Measurements from ENCODE around the gene GALM. TPM values are rescaled to one million over a fixed set of nuclear protein-coding genes. Genes with fewer than 3 reads are reported as not detected.
"Not testable (repeated sequence)": the region's sequence is repeated elsewhere in the genome, so short reads cannot be mapped to it uniquely, and the experiment has no call there.

The GALM gene
- total and polyA plus RNA-seq, 4 experiments from 2014 or later: 35.5 to 60.4 (median 43.5) TPM

- POLR2A ChIA-PET (ENCODE audit: partially characterized antibody): interaction anchor here (0.6 to 8.0 kb wide), 84 partner anchors 10 to 1787 kb away, joined by 3 to 327 read pairs (median 5); partner anchors contain the start of genes ATL2, CEBPZ, DHX57 and GALM
- Histone ChIP-seq H3K4me1 (ENCODE audit: insufficient read depth, low read length) (peaks cover 56% of the 10 kb centered on the region), H3K36me3 (ENCODE audit: insufficient read depth, low read length) (peaks cover 38% of the 10 kb centered on the region), H3K27ac (ENCODE audit: low read depth, low read length) (peak within 1 kb of the TSS; percentile 93), H3K4me3 (ENCODE audit: low read length in 2 of 2) (peak within 1 kb of the TSS; percentile 96 to 98), H3K9me3 (ENCODE audit: control insufficient read depth in 1 of 2, low read length in 2 of 2) (no peaks in the 10 kb centered on the region), H3K27me3 (ENCODE audit: insufficient read depth, low read length) (no peaks in the 10 kb centered on the region)
- H3K9me3 Mint-ChIP-seq: peaks cover 0 to 22% (median 1%) of the 10 kb centered on the region in 8 donors
- intact Hi-C loops (cut with micrococcal nuclease): loop anchor here (1.0 to 10.0 kb wide), 6 partner anchors 27 to 1784 kb away; partner anchors contain the start of genes ATL2, GEMIN6, SOS1 and STRN
- peaks cover 50 to 56% of the 10 kb centered on the region in 2 donors for H3K36me3 Mint-ChIP-seq
- H3K27me3 Mint-ChIP-seq: peaks cover 0 to 3% of the 10 kb centered on the region in 2 donors
- H3K4me1 Mint-ChIP-seq: peaks cover 42 to 70% (median 50%) of the 10 kb centered on the region in 4 donors
- DNase-seq: peak; percentile 96 to 98 (median 98)
- peak within 1 kb of the TSS; percentile 98 to 100 (median 100) for H3K4me3 Mint-ChIP-seq
- H3K27ac Mint-ChIP-seq: peak within 1 kb of the TSS; percentile 99 to 100 (median 100)
- CTCF ChIA-PET (ENCODE audit: partially characterized antibody): interaction anchor here (0.6 to 2.8 kb wide), 9 partner anchors 10 to 216 kb away, joined by 3 to 16 read pairs (median 4); no protein-coding TSS in a partner anchor
Measured at GRCh38 chr2:38750891-38751595, 85.1 kb downstream of the GALM start, which contains the start of gene SRSF7. TSS of gene SRSF7 (minus strand) at chr2:38751361. CDS start at chr2:38751256, 105 bp downstream.

DNA sequence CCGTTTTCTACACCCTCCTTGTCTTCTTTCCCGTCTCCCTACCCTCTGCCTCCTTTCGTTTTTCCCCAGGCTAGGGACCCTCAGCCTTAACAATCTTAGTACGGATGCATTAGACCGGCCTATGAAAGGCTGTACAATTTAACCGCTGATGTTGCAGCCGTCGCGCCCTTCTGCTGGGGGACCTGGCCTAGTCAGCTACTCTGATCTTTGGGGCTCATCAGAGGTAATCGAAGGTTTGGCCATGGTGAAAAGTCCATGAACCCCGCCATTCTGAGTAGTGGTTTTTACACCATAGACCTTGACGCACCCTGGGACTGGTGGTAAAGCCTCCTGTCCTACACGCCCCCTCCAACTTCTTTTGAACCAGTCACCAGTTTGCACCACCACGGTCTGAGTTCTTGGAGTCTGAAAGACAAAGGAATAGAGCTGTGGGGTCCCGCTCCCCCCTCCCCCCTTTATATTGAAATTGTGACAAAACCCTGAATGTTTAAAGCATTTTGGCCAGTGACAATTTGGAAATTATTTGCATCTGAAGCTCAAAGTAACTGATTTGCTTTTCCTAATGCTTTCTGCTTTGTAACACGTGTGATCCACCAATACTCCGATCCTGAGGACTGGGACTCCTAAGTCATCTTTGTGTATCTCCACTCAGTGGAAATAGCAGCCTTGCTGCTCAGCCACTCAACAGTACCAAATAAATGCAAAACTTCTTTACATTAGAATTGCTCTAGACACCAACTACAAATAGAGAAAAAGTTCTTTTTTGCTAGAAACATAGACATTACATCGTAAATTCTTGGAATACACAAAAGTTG, 85.9 kb downstream of the GALM start:
- H3K4me1 Mint-ChIP-seq: peaks cover 35 to 62% (median 42%) of the 10 kb centered on the region in 4 donors

DNA sequence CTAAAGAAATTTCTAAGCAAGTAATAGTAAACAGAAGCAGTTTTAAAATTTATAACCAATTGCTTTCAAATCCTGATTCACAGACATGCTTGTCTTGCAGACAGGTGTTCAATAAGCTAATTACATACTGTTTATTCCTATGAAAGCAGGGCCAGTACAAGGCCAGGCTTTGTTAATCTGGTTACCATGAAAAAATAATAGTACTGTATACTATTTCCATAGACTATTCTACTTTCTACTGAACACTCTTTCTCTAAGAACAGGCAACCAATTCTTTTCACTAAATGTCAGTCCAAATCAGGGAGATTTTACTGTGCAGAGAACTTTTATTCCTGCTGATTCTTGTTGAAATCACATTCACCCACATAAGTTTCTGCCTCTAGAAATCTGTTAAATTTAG, 88.1 kb downstream of the GALM start:
- Histone ChIP-seq H3K4me3 (ENCODE audit: low read length in 2 of 2) (no peak overlapping the region), H3K27ac (ENCODE audit: low read depth, low read length) (no peak overlapping the region), H3K4me1 (ENCODE audit: insufficient read depth, low read length) (peaks cover 26% of the 10 kb centered on the region), H3K27me3 (ENCODE audit: insufficient read depth, low read length) (no peaks in the 10 kb centered on the region), H3K36me3 (ENCODE audit: insufficient read depth, low read length) (peaks cover 8% of the 10 kb centered on the region), H3K9me3 (ENCODE audit: control insufficient read depth in 1 of 2, low read length in 2 of 2) (no peaks in the 10 kb centered on the region)
- DNase-seq: no peak
- Mint-ChIP-seq H3K4me1 (peaks cover 16 to 40% (median 23%) of the 10 kb centered on the region in 4 donors), H3K27me3 (peaks cover 0 to 3% of the 10 kb centered on the region in 2 donors), H3K4me3 (peak overlapping the region; percentile 65 to 88 (median 79)), H3K9me3 (peaks cover 0 to 16% (median 1%) of the 10 kb centered on the region in 8 donors), H3K36me3 (peaks cover 20 to 26% of the 10 kb centered on the region in 2 donors), H3K27ac (peak overlapping the region; percentile 81 to 99 (median 85))
- CTCF ChIA-PET (ENCODE audit: partially characterized antibody): interaction anchor here (1.1 kb wide), 1 partner anchor 173 kb away, joined by 4 read pairs; no protein-coding TSS in a partner anchor
- intact Hi-C loops (cut with micrococcal nuclease): loop anchor here (10.0 kb wide), 1 partner anchor 371 kb away; the partner anchor contains the start of gene SOS1
- POLR2A ChIA-PET (ENCODE audit: partially characterized antibody): interaction anchor here (0.5 to 7.8 kb wide), 3 partner anchors 13 to 212 kb away, joined by 3 to 113 read pairs (median 3); partner anchors contain the start of gene HNRNPLL

More for the DNA sequence above, 85.9 kb downstream of the GALM start:
- H3K36me3 ChIP-seq (ENCODE audit: insufficient read depth, low read length): peaks cover 31% of the 10 kb centered on the region
- ChIA-PET CTCF (ENCODE audit: partially characterized antibody) (interaction anchor here (0.7 to 2.8 kb wide), 7 partner anchors 9 to 216 kb away, joined by 3 to 16 read pairs (median 4); no protein-coding TSS in a partner anchor), POLR2A (ENCODE audit: partially characterized antibody) (interaction anchor here (0.6 to 8.0 kb wide), 82 partner anchors 9 to 1788 kb away, joined by 3 to 327 read pairs (median 5); partner anchors contain the start of genes ATL2, CEBPZ, DHX57 and GALM)
- H3K27me3 Mint-ChIP-seq: peaks cover 0 to 3% of the 10 kb centered on the region in 2 donors
- no peaks in the 10 kb centered on the region for H3K9me3 ChIP-seq (ENCODE audit: control insufficient read depth in 1 of 2, low read length in 2 of 2)
- no peak for DNase-seq
- H3K27me3 ChIP-seq (ENCODE audit: insufficient read depth, low read length): no peaks in the 10 kb centered on the region
- peak overlapping the region; percentile 43 to 98 for H3K4me3 ChIP-seq (ENCODE audit: low read length in 2 of 2)
- H3K4me3 Mint-ChIP-seq: peak overlapping the region; percentile 98 to 100 (median 100)
- intact Hi-C loops (cut with micrococcal nuclease): loop anchor here (1.0 to 10.0 kb wide), 6 partner anchors 26 to 1785 kb away; partner anchors contain the start of genes ATL2, GEMIN6, SOS1 and STRN
- H3K36me3 Mint-ChIP-seq: peaks cover 42 to 48% of the 10 kb centered on the region in 2 donors
- peaks cover 0 to 22% (median 1%) of the 10 kb centered on the region in 8 donors for H3K9me3 Mint-ChIP-seq
- peak overlapping the region; percentile 93 for H3K27ac ChIP-seq (ENCODE audit: low read depth, low read length)
- H3K27ac Mint-ChIP-seq: peak overlapping the region; percentile 99 to 100 (median 100)
- peaks cover 48% of the 10 kb centered on the region for H3K4me1 ChIP-seq (ENCODE audit: insufficient read depth, low read length)

DNA sequence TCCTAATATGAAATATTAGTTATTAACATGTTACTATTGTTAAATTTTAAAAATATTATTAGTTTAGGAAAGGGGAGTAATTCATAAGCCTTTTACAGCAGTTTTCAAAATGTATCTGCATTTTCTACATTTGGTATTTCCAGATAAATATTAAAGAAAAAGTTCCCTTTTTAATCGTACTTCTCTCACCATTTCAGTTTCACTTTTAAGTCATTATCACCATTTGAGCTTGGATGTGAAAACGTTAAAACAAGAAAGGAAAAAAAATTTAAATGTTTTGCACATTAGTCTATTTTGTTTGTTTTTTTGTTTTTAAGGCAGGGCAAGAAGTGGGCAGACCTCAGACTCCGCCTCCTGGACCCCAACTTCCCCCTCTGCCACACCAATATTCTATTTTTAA, 88.6 kb downstream of the GALM start:
- Histone ChIP-seq H3K4me1 (ENCODE audit: insufficient read depth, low read length) (peaks cover 22% of the 10 kb centered on the region), H3K4me3 (ENCODE audit: low read length in 2 of 2) (no peak overlapping the region), H3K36me3 (ENCODE audit: insufficient read depth, low read length) (peaks cover 6% of the 10 kb centered on the region), H3K27ac (ENCODE audit: low read depth, low read length) (peak overlapping the region; percentile 31), H3K27me3 (ENCODE audit: insufficient read depth, low read length) (no peaks in the 10 kb centered on the region), H3K9me3 (ENCODE audit: control insufficient read depth in 1 of 2, low read length in 2 of 2) (no peaks in the 10 kb centered on the region)
- H3K9me3 Mint-ChIP-seq: peaks cover 0 to 16% (median 1%) of the 10 kb centered on the region in 8 donors
- H3K27ac Mint-ChIP-seq: peak overlapping the region in 6 of 7 donors; percentile 53 to 93 (median 86)
- ChIA-PET CTCF (ENCODE audit: partially characterized antibody) (interaction anchor here (1.1 kb wide), 1 partner anchor 173 kb away, joined by 4 read pairs; no protein-coding TSS in a partner anchor), POLR2A (ENCODE audit: partially characterized antibody) (interaction anchor here (0.5 to 1.0 kb wide), 3 partner anchors 152 to 213 kb away, joined by 3 read pairs; partner anchors contain the start of gene HNRNPLL)
- intact Hi-C loops (cut with micrococcal nuclease): loop anchor here (10.0 kb wide), 1 partner anchor 370 kb away; the partner anchor contains the start of gene SOS1
- peaks cover 15 to 22% of the 10 kb centered on the region in 2 donors for H3K36me3 Mint-ChIP-seq
- no peak for DNase-seq
- peaks cover 0 to 3% of the 10 kb centered on the region in 2 donors for H3K27me3 Mint-ChIP-seq
- H3K4me1 Mint-ChIP-seq: peaks cover 13 to 35% (median 19%) of the 10 kb centered on the region in 4 donors
- H3K4me3 Mint-ChIP-seq: peak overlapping the region; percentile 80 to 91 (median 84)

- H3K4me1 Mint-ChIP-seq: peaks cover 10 to 22% (median 15%) of the 10 kb centered on the region in 4 donors
- H3K4me1 ChIP-seq (ENCODE audit: insufficient read depth, low read length): peaks cover 18% of the 10 kb centered on the region
- H3K4me3 Mint-ChIP-seq; POLR2A ChIA-PET (ENCODE audit: partially characterized antibody); H3K27ac ChIP-seq (ENCODE audit: low read depth, low read length); H3K36me3 ChIP-seq (ENCODE audit: insufficient read depth, low read length); H3K4me3 ChIP-seq (ENCODE audit: low read length in 2 of 2); H3K27ac Mint-ChIP-seq; DNase-seq; H3K9me3 Mint-ChIP-seq; H3K9me3 ChIP-seq (ENCODE audit: control insufficient read depth in 1 of 2, low read length in 2 of 2); CTCF ChIA-PET (ENCODE audit: partially characterized antibody); H3K27me3 Mint-ChIP-seq; H3K27me3 ChIP-seq (ENCODE audit: insufficient read depth, low read length): not testable (repeated sequence)
- H3K36me3 Mint-ChIP-seq: peaks cover 4 to 11% of the 10 kb centered on the region in 2 donors
- intact Hi-C loops (cut with micrococcal nuclease): loop anchor here (10.0 kb wide), 1 partner anchor 369 kb away; the partner anchor contains the start of gene SOS1
Measured at GRCh38 chr2:38755891-38756290, 90.0 kb downstream of the GALM start.

GRCh38 chr2:38763228-38763627, 97.3 kb downstream of the GALM start:
- intact Hi-C loops (cut with micrococcal nuclease): no loop called here
- Histone ChIP-seq H3K27ac (ENCODE audit: low read depth, low read length) (no peak overlapping the region), H3K27me3 (ENCODE audit: insufficient read depth, low read length) (no peaks in the 10 kb centered on the region), H3K9me3 (ENCODE audit: control insufficient read depth in 1 of 2, low read length in 2 of 2) (no peaks in the 10 kb centered on the region), H3K4me3 (ENCODE audit: low read length in 2 of 2) (no peak overlapping the region), H3K36me3 (ENCODE audit: insufficient read depth, low read length) (no peaks in the 10 kb centered on the region), H3K4me1 (ENCODE audit: insufficient read depth, low read length) (no peaks in the 10 kb centered on the region)
- ChIA-PET POLR2A (ENCODE audit: partially characterized antibody) (no interaction called here), CTCF (ENCODE audit: partially characterized antibody) (interaction anchor here (1.0 kb wide), 1 partner anchor 226 kb away, joined by 3 read pairs; no protein-coding TSS in a partner anchor)
- H3K36me3 Mint-ChIP-seq: no peaks in the 10 kb centered on the region
- H3K27ac Mint-ChIP-seq: no peak overlapping the region
- H3K4me1 Mint-ChIP-seq: no peaks in the 10 kb centered on the region
- no peaks in the 10 kb centered on the region for H3K9me3 Mint-ChIP-seq
- H3K4me3 Mint-ChIP-seq: no peak overlapping the region
- H3K27me3 Mint-ChIP-seq: no peaks in the 10 kb centered on the region
- no peak for DNase-seq
